HTR-8/SVneo (cell line): Measurements from ENCODE around the gene LIG3.
"Not testable (repeated sequence)": the region's sequence is repeated elsewhere in the genome, so short reads cannot be mapped to it uniquely, and the experiment has no call there.

ENCODE experiments used
- DNase-seq: peaks from one replicate; pipeline ENCODE4 v3.0.0; 2011; ENCODE audit warnings: low spot score, mixed read lengths; ENCODE audit not compliant: insufficient read length
- FAIRE-seq: peaks from 2 replicates; lab custom pipeline; 2011; peaks lifted over from hg19 to GRCh38; lab: Jason Lieb, UNC

The LIG3 gene

GRCh38 chr17:34997355-34997862, 17.1 kb downstream of the LIG3 start:
- no peak for DNase-seq
- no peak for FAIRE-seq

- FAIRE-seq (peak; percentile 75), DNase-seq (peak; percentile 83)
These were observed 17.9 kb downstream of the LIG3 start for GRCh38 chr17:34998205-34998604.

GRCh38 chr17:34999456-34999855, 19.1 kb downstream of the LIG3 start:
- no peak for FAIRE-seq

GRCh38 chr17:35000965-35001364, 20.7 kb downstream of the LIG3 start:
- FAIRE-seq, DNase-seq: not testable (repeated sequence)

More at GRCh38 chr17:34999456-34999855, 19.1 kb downstream of the LIG3 start:
- DNase-seq = no peak

GRCh38 chr17:35001549-35001948, 21.2 kb downstream of the LIG3 start:
- DNase-seq (no peak), FAIRE-seq (no peak)

GRCh38 chr17:35002876-35003551, 22.7 kb downstream of the LIG3 start:
- DNase-seq (no peak), FAIRE-seq (no peak)

GRCh38 chr17:35003778-35004177, 23.5 kb downstream of the LIG3 start:
- DNase-seq = no peak
- no peak for FAIRE-seq

- DNase-seq = no peak
These were observed 26.0 kb downstream of the LIG3 start for GRCh38 chr17:35006345-35006744.

GRCh38 chr17:35006961-35007360, 26.6 kb downstream of the LIG3 start:
- FAIRE-seq (no peak), DNase-seq (no peak)

More at GRCh38 chr17:35006345-35006744, 26.0 kb downstream of the LIG3 start:
- no peak for FAIRE-seq

- no peak for FAIRE-seq
These were observed 29.8 kb downstream of the LIG3 start for GRCh38 chr17:35010093-35010492.

GRCh38 chr17:35011671-35012216, 31.4 kb downstream of the LIG3 start:
- DNase-seq (no peak), FAIRE-seq (no peak)

More at GRCh38 chr17:35010093-35010492, 29.8 kb downstream of the LIG3 start:
- DNase-seq = no peak

- FAIRE-seq = no peak
These were observed 36.1 kb downstream of the LIG3 start for GRCh38 chr17:35016369-35016768.

GRCh38 chr17:35017021-35017420, 36.7 kb downstream of the LIG3 start:
- DNase-seq (no peak), FAIRE-seq (no peak)

More at GRCh38 chr17:35016369-35016768, 36.1 kb downstream of the LIG3 start:
- no peak for DNase-seq

- DNase-seq = no peak
- FAIRE-seq = no peak
These were observed 38.5 kb downstream of the LIG3 start for GRCh38 chr17:35018814-35019213.

GRCh38 chr17:35019386-35020179, 39.3 kb downstream of the LIG3 start:
- FAIRE-seq (no peak), DNase-seq (no peak)

GRCh38 chr17:35021520-35022380, 41.4 kb downstream of the LIG3 start:
- DNase-seq = no peak
- FAIRE-seq = no peak

GRCh38 chr17:35022536-35023063, 42.3 kb downstream of the LIG3 start:
- no peak for FAIRE-seq

GRCh38 chr17:35023538-35023937, 43.2 kb downstream of the LIG3 start:
- no peak for FAIRE-seq

More at GRCh38 chr17:35022536-35023063, 42.3 kb downstream of the LIG3 start:
- DNase-seq = peak; percentile 79

GRCh38 chr17:35025541-35025940, 45.2 kb downstream of the LIG3 start:
- FAIRE-seq (no peak), DNase-seq (no peak)

More at GRCh38 chr17:35023538-35023937, 43.2 kb downstream of the LIG3 start:
- DNase-seq = no peak
